ENCODE data around the gene DDX10.
"Not testable (repeated sequence)": the region's sequence is repeated elsewhere in the genome, so short reads cannot be mapped to it uniquely, and the experiment has no call there.

DDX10 gene

DNA sequence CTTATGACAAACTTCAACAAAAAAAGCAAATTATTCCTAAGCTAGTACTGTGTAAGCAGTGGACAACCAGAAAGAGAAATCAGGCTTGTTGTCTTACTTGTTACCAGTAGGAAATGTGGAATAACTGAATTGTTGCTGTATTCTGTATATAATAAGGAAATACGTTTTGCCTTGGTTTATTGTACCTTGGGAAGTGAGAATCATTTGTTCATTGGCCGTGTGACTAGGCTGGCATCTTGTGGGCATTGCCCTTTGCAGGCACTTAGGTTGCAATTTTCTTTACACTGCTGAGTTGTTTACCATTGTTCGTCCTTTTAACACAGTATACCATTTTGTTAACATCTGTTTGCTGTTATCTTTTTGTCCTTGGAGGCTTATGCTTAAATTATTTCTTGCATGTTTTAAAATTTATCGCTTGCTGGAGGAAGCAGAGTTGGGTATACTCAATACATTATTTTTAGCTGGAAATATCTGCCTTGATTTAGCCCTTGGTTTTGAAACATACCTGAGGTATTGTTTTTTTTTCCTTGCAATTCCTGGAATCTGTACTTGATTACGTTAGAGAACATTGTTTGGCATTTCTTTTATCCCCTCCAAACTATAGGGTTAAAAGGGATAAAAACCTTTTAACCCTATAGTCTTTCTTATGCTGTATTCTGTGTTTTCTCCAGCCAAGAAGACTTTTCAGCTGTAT is 109.3 kb downstream of the DDX10 start:
- DNase-seq (ENCODE audit: low read depth in 3 of 3), result no peak

GRCh38 chr11:108775324-108775723 is 110.5 kb downstream of the DDX10 start:
- DNase-seq (ENCODE audit: low read depth in 3 of 3), result no peak

GRCh38 chr11:108779147-108779546 is 114.3 kb downstream of the DDX10 start:
- not testable (repeated sequence) for DNase-seq (ENCODE audit: low read depth in 3 of 3)

DNA sequence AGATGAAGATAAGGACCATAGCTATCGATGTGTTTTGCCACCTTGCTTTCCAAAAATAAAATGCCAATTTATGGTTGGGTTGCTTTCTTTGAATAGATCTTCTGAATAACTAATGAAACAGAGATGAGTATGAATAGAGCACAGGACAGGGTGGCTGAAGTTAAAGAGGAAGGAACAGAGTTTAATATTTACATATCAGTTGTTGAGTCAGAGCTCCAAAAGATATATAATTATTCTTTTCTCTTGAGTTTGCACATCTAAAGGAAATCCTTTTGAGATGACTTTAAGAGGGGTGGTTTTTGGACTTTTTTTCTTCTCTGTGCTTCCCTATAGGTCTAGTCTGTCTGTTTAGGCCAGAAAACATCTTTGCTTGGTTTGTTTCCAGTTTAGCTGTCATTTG is 115.2 kb downstream of the DDX10 start:
- no peak for DNase-seq (ENCODE audit: low read depth in 3 of 3)

DNA sequence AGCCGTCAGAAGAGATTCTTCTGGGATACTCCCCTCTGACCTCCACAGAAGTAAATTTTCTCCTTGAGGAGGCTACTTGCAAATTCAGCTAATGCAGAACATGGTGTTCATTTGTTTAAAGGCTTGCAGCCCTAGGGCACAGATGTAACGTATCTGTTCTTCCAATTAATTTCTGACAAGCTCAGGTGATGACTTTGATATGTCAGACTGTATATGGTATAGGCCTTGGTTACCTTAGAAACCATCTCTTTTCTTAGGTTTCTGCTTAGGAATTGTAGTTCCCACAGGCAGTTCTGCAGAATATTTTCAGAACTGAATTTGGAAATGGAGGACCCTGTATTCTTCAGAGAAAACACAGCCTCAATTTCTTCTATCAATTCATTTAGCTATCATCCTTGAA is 117.1 kb downstream of the DDX10 start:
- DNase-seq (ENCODE audit: low read depth in 3 of 3), result no peak

DNA sequence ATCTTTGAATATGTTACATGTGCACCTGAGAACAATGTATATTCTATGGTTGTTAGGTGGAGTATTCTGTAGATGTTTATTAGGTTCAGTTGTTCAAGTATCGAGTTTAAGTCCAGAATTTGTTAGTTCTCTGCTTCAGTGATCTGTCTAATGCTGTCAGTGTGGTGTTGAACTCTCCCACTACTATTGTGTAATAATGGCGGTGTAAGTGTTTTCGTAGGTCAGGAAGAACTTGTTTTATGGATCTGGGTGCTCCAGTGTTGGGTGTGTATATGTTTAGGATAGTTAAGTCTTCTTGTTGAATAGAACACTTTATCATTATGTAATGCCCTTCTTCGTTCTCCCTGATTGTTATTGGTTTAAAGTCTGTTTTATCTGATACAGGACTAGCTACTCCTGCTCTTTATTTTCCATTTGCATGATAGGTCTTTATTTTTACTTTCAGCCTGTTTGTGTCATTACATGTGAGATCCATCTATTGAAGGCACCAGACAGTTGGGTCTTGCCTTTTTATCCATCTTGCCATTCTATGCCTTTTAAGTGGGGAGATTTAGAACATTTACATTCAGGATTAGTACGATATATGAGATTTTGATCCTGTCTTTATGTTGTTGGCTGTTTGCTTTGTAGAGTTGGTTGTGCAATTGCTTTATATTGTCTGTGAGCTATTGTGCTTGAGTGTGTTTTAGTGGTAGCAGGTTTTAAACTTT is 121.6 kb downstream of the DDX10 start:
- no peak for DNase-seq (ENCODE audit: low read depth in 3 of 3)

- no peak for DNase-seq (ENCODE audit: low read depth in 3 of 3)
Observed at GRCh38 chr11:108787105-108787504, 122.2 kb downstream of the DDX10 start.

GRCh38 chr11:108788565-108789199 is 123.8 kb downstream of the DDX10 start:
- no peak for DNase-seq (ENCODE audit: low read depth in 3 of 3)

DNA sequence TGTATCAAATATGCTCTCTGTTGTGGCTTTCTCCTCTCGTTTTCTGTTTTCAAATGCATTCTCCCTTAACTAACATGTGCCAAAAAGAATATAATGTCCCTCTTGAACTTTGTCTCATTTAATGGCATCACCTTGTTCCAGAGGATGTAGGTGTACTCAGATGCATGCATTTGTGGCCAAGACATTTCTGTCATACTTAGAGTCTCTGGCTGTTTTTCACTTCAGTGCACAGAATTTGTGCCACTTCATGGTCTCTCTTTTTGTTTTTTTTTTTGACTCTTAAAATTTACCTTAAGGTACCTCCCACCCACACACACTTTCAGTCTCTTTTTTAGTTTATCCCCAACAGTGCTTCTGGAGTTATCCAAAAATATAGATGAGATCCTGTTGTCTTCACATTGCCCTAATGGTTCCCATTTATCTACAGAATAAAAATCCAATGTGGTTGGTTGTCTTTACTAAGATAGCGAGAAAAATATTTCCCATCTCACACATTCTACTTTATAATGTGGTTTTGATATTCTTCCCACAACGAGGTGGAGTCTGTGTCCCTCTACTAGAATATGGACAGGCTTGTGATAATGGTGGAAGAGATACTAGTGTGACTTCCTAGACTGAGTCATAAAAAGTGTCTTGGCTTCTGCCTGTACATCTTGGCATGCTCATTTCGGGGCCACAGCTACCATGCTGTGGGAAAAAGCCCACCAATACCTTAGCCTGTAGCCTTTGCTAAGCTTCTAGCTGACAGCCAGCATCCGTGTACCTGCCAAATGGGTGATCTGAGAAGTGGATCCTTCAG is 125.8 kb downstream of the DDX10 start:
- DNase-seq (ENCODE audit: low read depth in 3 of 3), result no peak

DNA sequence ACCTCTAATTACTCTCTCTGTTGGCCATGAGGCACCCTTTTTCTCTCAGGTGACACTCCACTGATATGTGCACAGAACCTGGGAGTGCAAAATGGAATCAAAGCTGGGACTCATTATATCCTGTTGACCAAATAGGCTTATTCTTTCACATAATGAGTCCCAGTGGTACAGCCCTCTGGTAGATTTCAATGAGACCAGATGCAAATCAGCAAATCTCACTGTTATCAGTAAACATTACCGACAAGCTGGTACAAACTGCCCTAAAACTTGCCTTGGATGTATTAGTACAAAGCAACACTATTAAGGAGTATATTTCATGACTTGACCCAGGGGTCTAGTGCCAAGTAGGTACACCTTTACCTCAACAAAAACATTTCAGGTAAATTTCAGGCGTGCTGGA is 128.3 kb downstream of the DDX10 start:
- no peak for DNase-seq (ENCODE audit: low read depth in 3 of 3)

DNA sequence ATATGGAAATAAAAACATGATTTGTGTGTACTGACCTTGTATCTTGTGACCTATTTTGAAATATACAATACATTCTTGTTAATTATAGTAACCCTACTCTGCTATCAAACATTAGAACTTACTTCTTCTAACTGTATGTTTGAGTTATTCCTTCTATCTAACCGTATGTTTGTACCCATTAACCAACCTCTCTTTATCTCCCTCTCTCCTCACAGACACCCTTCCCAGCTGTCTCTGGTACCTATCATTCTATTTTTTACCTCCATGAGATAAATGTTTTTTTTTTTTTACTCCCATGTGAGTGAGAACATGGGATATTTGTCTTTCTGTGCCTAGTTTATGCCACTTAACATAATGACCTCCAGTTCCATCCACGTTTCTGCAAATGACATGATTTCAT is 128.7 kb downstream of the DDX10 start:
- DNase-seq (ENCODE audit: low read depth in 3 of 3), result no peak

DNA sequence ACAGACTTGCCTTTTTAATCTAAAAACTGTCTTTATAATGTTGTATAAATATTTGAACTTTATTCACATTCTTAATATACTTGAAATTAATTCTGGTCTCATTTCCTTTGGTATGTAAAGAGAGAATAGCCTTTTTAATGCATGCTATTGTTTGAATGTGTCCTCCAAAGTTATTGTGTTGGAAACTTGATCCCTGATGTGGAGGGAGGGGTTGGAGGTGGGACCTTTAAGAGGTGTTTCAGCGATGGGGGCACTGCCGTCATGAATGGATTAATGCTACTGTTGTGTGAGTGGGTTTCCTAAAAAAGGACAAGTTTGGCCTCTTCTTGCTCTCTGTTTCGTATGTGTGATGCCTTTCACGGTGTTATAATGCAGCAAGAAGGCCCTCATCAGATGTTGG is 131.7 kb downstream of the DDX10 start:
- no peak for DNase-seq (ENCODE audit: low read depth in 3 of 3)

DNA sequence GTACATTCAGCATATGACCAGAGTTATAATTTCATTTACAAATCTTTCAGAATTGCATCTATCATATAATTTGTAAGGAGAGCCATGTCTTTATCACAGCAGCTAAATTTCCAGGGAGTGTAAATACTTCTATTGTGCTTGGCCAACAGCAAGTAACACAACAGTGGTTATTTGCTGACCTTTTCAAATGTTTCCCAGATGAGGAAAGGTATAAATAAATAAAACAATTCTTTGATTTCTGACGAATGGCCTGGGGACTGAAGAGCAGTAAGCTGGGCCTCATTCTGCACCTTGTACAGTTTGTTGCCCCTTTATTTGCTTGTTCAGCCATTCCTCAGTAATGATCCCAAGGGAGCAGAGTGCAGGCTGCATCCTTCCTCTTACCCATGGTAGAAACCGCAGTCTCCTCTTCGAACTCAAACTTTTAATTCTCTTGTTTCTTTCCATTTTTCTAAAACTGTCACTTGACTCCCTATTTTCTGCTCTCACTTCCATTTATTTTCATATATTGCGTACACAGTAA is 132.8 kb downstream of the DDX10 start:
- DNase-seq (ENCODE audit: low read depth in 3 of 3), result no peak

- DNase-seq (ENCODE audit: low read depth in 3 of 3), result no peak
Observed at GRCh38 chr11:108802492-108802891, 137.6 kb downstream of the DDX10 start.

DNA sequence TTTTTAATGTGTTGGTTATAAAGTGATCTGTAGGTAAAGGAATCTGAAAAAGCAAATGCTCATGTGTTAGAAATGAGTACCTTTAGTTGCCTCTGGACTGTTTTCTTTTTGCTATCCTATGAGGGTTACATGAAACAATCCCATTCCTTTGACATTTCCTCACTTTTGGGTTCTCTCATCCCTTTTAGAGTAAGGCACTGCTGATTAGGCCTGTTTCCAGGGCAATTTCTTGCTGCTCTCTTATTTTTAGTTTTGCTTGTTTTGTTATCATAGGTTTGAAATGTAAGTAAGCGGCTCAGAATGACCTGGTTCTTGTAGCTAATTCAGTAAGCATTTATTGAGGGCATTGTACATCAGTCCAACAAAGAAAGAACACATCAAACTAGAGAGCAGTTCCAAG is 138.9 kb downstream of the DDX10 start:
- DNase-seq (ENCODE audit: low read depth in 3 of 3), result no peak

GRCh38 chr11:108804511-108804910 is 139.6 kb downstream of the DDX10 start:
- DNase-seq (ENCODE audit: low read depth in 3 of 3), result no peak

- DNase-seq (ENCODE audit: low read depth in 3 of 3), result no peak
Observed at GRCh38 chr11:108805030-108805429, 140.2 kb downstream of the DDX10 start.

DNA sequence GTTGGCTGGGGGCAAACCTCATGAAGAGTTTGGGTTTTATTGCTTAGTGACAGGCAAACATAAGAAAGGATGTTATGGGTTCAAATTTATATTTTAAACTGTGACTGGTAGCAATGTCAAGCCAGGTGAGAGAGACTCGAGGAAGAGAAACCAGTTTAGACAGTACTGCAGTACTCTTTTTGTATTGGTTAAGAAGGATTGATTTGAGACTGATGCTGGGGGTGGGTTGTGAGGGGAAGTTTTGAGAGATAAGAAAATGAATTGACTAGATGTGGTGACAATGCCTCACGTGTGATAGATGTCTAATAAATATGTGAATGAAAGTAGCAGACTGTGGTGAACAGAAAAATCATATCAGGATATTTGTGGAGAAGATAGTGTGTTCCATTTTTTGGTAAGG is 142.4 kb downstream of the DDX10 start:
- no peak for DNase-seq (ENCODE audit: low read depth in 3 of 3)

- no peak for DNase-seq (ENCODE audit: low read depth in 3 of 3)
Observed at GRCh38 chr11:108813086-108813485, 148.2 kb downstream of the DDX10 start.

DNA sequence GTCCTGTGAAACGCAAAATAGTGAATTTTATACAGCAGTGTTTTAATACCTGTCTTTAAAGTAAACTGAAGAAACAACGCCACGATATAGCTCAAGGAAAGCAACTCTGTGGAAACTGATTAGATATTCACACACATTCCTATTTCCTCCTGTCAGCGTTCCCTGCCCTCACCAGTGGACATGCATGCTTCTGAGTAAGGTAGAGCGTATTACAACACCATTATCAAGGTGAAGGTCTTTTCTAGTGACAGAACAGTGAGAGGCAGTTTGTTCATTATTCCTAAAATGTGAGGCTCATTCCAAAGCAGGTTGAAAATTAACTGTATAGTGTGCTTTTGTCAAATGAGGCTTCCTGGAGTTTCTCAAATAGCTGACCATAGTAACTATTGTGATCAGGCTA is 153.1 kb downstream of the DDX10 start:
- no peak for DNase-seq (ENCODE audit: low read depth in 3 of 3)

GRCh38 chr11:108818971-108819370 is 154.1 kb downstream of the DDX10 start:
- DNase-seq (ENCODE audit: low read depth in 3 of 3), result no peak

DNA sequence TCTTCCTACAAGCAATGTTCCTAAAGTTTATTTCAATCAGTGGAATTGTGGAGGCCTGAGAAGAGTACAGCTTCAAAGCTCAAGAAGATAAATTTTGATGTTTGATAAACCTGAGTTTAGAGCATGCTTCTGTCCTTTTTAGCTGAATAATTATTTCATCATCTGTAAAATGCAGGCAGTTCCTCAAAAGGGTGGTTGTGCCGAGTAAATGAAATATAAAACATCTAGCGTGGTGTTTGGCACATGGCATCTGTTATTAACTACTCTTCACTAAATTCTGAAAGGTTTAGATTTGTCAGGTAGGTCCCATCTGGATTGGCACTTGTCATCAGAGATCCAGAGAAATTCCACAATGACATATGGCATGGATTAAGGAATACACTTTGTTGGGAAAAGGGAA is 155.1 kb downstream of the DDX10 start:
- DNase-seq (ENCODE audit: low read depth in 3 of 3), result no peak
